ENCODE results near the gene TRIM21.
"Not testable (repeated sequence)": the region's sequence is repeated elsewhere in the genome, so short reads cannot be mapped to it uniquely, and the experiment has no call there.

TRIM21 gene

GRCh38 chr11:4393209-4393857, at the start of gene TRIM21:
Gene TRIM21 (minus strand): TSS chr11:4393702. CDS start chr11:4390409, 3,293 bp downstream.
- peak; percentile 77 for DNase-seq (ENCODE audit: low read depth, low spot score)

DNA sequence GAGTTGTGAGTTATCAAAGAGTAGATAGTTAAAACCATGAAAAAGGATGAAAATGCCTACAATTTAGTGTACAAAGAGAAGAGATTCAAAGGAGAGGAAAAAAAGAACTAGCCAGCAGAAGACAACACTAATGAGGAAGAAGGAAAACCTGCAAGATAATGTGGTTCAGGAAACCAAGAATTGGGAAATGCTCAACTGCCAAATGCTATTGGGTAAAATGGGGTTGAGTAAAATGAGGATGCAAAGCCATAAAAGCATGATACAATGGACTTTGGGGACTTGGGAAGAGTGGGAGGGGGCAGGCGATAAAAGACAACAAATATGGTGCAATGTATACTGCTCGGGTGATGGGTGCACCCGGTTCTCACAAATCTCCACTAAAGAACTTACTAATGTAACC, 48.0 kb upstream of the TRIM21 start:
- DNase-seq (ENCODE audit: low read depth, low spot score), result no peak

GRCh38 chr11:4436411-4436810, 42.9 kb upstream of the TRIM21 start:
- DNase-seq (ENCODE audit: low read depth, low spot score), result no peak

- DNase-seq (ENCODE audit: low read depth, low spot score), result no peak
These were observed 40.4 kb upstream of the TRIM21 start for GRCh38 chr11:4433856-4434255.

DNA sequence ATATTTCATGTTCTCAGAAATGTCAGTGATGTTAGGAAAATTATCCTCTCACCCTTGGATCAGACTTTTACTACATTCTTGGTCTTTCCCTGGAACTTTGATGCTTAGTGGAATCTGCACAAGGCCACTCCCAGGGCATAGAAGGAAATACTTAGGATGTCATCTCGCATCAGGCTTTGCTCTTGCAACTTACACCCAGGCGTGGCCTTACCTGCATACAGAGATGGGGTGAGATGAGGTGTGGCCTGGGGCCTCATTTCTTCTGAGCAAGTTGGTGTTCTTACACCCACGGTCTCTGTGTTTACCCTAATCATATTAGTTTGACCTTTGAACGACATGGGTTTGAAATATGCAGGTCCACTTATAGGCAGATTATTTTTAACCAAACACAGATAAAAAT, 36.5 kb upstream of the TRIM21 start:
- no peak for DNase-seq (ENCODE audit: low read depth, low spot score)

DNA sequence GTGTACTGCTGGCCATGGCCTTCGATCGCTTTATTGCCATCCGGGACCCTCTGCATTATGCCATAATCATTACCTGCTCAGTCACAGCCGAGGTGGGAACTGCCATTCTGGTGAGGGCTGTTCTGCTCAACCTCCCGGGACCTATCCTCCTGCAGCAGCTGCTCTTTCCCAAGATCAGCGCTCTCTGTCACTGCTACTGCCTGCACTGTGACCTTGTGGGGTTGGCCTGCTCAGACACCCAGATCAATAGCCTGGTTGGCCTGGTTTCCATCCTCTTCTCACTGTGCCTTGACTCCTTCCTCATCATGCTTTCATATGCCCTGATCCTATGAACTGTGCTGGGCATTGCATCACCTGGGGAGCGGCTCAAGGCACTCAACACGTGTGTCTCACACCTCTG, 24.9 kb upstream of the TRIM21 start:
- DNase-seq (ENCODE audit: low read depth, low spot score), result no peak

GRCh38 chr11:4416816-4417215, 23.3 kb upstream of the TRIM21 start:
- DNase-seq (ENCODE audit: low read depth, low spot score), result no peak

DNA sequence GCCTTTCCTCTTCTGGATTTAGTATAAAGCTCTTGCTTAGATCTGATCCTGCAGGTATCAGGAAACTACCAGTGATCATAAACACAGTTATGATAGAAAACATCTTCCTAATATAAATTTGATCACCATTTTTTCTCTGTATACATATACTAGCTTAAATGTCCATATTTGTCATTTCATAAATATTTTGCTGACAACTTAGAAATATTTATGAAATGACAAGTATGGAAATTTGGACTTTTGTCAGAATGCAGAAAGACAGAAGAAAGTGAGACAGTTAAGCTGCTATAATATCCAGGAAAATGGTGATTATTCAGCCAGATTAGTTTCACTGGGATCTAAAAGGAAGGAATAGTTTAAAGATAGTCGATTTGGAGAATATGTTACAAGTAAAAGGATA, 22.8 kb upstream of the TRIM21 start:
- DNase-seq (ENCODE audit: low read depth, low spot score), result no peak

DNA sequence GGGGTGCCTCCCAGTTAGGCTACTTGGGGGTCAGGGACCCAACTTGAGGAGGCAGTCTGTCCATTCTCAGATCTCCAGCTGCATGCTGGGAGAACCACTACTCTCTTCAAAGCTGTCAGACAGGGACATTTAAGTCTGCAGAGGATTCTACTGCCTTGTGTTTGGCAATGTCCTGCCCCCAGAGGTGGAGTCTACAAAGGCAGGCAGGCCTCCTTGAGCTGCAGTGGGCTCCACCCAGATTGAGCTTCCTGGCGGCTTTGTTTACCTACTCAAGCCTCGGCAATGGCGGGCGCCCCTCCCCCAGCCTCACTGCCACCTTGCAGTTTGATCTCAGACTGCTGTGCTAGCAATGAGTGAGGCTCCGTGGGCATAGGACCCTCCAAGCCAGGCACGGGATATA, 12.7 kb upstream of the TRIM21 start:
- not testable (repeated sequence) for DNase-seq (ENCODE audit: low read depth, low spot score)

DNA sequence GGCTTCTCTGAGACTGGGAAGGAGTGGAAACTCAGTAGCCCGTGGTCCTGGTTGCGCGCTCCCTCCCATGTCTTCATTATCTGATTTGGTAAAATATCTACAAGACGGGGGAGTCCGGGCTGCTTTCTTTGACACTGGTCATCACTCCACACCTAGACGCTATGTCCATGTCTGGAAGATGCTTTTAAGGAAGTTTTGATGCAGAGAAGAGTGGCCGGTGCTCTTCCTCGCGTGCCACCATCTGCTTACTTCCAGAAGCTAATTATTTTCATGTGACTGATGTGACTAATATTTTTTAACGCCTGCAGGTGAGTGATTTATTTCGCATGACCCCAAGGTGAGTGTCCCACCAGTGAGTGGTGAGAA, 339 bp upstream of the TRIM21 start:
- no peak for DNase-seq (ENCODE audit: low read depth, low spot score)

- no peak for DNase-seq (ENCODE audit: low read depth, low spot score)
These were observed 5.3 kb downstream of the TRIM21 start for GRCh38 chr11:4388221-4388620.

DNA sequence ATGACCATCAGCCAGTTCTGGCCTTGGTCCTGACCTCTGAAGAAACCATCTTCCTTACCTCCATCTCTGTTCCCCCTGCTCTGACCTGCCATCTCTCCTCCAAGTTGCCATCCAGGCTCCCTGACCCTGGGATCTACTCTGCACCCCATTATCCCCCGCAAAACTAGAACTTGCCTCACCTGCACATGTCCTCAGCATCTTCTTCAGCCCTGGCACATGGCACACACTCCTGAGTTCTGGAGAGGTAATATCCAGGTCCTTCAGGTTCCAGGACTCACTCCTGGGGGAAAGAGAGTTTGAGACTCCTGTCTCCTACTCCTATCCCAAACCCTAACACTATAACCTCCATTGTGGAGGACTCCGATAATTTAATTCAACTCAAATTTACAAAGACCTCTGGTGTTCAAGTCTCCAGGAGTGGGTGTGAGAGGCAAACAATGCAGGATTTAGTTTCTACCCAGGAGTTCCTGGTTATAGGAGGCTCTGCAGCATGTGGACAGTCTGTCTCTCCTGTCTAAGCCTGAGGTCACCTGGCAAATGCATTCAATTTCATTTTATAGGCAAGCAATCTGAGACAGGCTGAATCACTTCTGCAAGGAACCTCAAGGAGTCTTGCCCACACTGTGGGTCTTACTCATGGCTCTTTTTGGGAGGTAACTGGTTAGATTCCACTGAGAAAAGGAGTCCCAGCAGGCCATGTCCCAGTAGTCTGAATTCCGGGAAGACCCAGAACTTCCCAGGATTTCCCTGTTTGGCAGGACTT, 7.3 kb downstream of the TRIM21 start:
- no peak for DNase-seq (ENCODE audit: low read depth, low spot score)

DNA sequence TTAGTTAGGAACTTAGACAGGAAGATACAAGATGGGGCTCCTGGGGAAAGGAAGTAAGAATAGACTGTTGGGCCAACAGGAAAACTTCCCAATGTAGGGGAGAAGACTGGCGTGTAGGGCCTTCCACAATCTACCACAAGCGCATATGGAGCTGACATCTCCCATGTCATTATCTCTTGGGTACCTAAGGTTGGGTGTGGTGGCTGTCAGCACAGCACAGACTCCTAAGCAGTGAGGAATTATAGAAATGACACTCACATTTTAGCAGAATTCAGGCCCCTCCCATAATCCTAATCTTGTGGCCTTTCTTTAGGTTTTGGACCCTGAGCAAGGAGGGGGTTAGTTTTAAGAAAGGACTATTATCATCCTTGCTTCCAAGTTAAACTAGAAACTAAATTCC, 11.6 kb downstream of the TRIM21 start:
- no peak for DNase-seq (ENCODE audit: low read depth, low spot score)

- no peak for DNase-seq (ENCODE audit: low read depth, low spot score)
These were observed 17.9 kb downstream of the TRIM21 start for GRCh38 chr11:4375431-4376140.

GRCh38 chr11:4370166-4370565, 23.3 kb downstream of the TRIM21 start:
- no peak for DNase-seq (ENCODE audit: low read depth, low spot score)

DNA sequence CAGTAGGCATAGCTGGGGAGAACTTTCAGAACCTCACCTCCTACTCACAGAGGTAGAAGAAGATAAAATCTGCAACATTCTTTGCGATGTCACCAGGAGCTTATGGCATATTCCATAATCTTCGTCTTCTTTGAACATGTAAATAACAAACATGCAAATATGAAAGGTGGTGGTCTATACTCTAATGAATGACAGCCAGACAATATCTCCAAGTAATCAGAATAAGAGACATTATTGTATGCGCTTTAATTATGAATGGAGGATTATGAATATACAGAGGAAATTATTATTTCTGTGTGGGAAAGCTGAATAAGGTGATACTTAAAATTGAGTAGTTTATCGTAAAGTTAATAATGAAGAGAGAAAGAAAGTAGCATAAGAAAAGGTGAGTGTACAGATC, 25.2 kb downstream of the TRIM21 start, which contains the start of gene OR52B4:
Gene OR52B4 (minus strand): TSS at position 101 of the 400 bp plus-strand sequence. CDS start 91 bp downstream, at position 10.
- DNase-seq (ENCODE audit: low read depth, low spot score), result no peak

DNA sequence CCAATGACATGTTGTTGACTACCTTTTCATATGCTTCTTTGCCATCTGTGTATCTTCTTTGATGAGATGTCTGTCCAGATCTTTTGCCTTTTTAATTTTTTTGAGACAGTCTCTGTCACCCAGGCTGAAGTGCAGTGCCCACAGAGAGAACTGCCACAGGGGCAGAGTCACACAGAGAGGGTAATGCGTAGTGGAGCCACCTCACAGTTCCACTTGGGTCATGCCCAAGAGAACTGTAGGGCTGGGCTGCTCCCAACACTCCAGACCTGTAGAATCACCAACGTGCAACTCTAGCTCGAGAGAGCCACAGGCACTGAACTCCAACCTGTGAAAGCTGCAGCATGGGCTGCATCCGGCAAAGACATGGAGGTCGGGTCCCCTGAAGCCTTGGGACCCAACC, 45.4 kb downstream of the TRIM21 start:
- not testable (repeated sequence) for DNase-seq (ENCODE audit: low read depth, low spot score)

DNA sequence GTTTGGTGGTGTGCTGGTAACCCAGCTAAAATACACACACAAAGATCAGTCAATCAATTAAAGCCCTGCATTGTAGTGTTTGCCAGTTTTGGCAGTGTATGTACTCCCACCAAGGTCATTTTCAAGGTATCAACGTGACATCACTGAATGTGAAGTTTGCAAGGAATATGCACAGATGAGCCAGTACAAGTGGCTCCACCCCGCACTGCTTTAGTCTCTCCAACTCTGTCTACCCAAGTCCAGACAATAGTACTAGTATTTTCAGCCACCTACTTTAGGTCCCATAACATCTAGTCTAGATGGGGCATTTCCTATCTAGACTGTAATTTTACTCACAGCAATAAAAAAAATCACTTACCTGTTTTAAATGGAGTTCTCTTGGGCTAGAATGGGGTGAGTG, 48.1 kb downstream of the TRIM21 start:
- DNase-seq (ENCODE audit: low read depth, low spot score), result not testable (repeated sequence)
